GM12892 (cell line): ENCODE results near the gene PAX9.

Experiments used
- POLR2A ChIP-seq: IDR thresholded peaks from 2 replicates; pipeline ENCODE4 v1.6.1; 2011; ENCODE audit warnings: low read depth, low read length, control low read depth
- POLR2AphosphoS5 ChIP-seq: IDR thresholded peaks from 2 replicates; pipeline ENCODE4 v1.6.1; 2011; ENCODE audit warnings: low read depth, low read length, control low read depth
- TAF1 ChIP-seq: IDR thresholded peaks from 2 replicates; pipeline ENCODE4 v1.6.1; 2011; ENCODE audit warnings: low read depth, mild to moderate bottlenecking, control low read depth, low read length, borderline replicate concordance

DNA sequence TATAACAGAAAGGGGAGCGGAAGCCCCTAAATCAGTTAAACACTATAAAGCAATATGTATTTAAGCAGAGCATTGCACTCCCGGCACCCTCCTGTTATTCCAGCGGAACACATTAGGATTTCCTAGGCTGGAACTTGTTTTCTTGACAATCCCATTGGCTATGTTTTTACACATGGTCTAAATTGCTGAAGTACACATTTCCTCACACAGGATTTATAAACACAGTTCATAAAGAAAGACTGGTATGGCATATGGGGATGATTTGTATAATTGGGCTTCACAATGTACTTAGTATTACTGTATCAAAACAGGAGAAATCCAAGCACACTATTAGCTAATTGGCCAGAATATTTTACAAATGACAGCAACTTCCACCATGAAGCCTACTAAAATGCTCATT, 23.3 kb downstream of the PAX9 start:
- no peak for TF ChIP-seq POLR2A
- no peak for TF ChIP-seq POLR2AphosphoS5
- no peak for TF ChIP-seq TAF1
